Epithelial cell of esophagus (primary cell): Measurements from ENCODE around the gene ADAMTSL3.

Experiments
- DNase-seq: peaks from one replicate; pipeline ENCODE4 v3.0.0; 2010; ENCODE audit warnings: low read depth
- H3K4me3 ChIP-seq: 2 replicates; pipeline ENCODE4 v1.5.1; 2011; ENCODE audit warnings: mild to moderate bottlenecking, low read length, control low read depth
- CTCF ChIP-seq: IDR thresholded peaks from 2 replicates; pipeline ENCODE4 v1.5.1; 2011; ENCODE audit warnings: low read depth, mild to moderate bottlenecking, low read length, control low read depth, inconsistent platforms; ENCODE audit not compliant: insufficient read depth; ENCODE audit errors: missing control alignments

Gene ADAMTSL3

GRCh38 chr15:83928878-83929418 lies 275.0 kb downstream of the ADAMTSL3 start:
- no peak for DNase-seq
- no peak overlapping the region for H3K4me3 ChIP-seq
- no peak for TF ChIP-seq CTCF

DNA sequence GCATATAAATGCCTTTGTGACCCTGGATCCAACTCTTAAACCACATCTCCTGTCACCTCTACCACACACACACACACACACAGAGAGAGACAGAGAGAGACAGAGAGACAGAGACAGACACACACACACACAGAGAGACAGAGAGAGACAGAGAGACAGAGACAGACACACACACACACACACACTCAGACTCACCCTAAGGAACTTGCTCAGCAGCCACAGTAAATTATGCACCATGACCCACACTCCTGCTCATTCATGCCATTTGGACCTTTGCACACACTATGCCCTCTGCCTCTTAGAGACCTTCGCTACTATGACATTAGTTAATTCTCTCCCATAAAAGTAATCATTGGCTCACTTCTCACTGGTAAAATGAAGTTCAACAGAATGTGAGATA lies 275.7 kb downstream of the ADAMTSL3 start:
- no peak overlapping the region for H3K4me3 ChIP-seq
- DNase-seq = no peak
- no peak for TF ChIP-seq CTCF

DNA sequence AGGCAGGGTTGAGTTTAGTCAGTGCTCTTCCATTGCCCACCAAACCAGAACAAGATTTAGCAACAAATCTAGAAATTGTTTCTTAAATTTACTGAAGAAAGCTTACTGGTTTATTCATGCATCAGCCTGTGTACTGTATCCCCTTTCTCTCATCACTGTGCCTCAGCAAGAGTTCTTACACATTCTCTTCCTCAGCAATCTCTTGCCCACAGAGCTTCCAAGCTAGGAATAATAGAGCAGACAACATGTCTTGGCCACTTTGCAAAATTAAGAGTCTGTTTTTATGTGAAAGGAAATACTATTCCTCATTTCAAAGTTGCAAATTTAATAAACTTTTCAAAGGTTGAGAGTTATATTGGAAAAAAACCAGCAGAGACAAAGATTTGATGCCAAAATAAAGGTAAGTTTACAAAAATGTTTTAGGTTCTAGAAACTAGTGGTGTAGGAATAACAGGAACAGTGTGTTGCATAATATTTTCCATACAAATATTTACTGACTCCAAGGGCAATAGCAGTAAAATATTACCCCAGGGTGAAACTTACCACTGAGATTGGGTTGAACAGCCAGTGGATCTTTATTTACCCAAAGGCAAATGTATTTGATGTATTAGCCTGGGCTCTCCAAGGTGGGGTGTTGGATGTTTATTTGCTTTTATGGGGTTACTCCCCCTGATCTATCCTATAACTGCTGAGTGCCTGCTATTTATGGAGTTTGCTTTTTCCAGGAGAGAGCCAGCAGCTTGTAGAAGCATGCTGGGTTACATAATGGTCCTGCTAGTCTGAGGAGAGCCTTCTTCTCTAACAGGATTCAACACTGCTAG lies 276.7 kb downstream of the ADAMTSL3 start:
- TF ChIP-seq CTCF = no peak
- H3K4me3 ChIP-seq = no peak overlapping the region
- peak; percentile 40 for DNase-seq

- TF ChIP-seq CTCF = no peak
- DNase-seq = no peak
- H3K4me3 ChIP-seq = no peak overlapping the region
Observed at GRCh38 chr15:83935774-83936173, 281.9 kb downstream of the ADAMTSL3 start.

DNA sequence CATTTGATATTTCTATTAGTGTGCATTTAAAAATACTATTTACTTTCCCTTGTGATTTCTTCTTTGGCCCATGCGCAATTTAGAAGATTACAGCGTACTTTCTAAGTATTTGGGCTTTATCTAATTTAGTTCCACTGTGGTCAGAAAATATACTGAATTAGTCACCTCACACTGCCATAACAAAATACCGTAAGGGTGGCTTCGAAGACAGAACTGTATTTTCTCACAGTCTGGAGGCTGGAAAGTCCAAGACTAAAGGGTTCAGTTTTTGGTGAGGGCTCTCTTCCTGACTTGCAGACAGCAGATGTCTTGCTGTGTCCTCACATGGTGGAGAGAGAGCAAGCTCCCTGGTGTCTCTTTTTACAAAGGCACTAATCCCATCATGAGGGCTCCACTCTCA lies 286.2 kb downstream of the ADAMTSL3 start:
- no peak overlapping the region for H3K4me3 ChIP-seq
- DNase-seq = no peak
- TF ChIP-seq CTCF = no peak

DNA sequence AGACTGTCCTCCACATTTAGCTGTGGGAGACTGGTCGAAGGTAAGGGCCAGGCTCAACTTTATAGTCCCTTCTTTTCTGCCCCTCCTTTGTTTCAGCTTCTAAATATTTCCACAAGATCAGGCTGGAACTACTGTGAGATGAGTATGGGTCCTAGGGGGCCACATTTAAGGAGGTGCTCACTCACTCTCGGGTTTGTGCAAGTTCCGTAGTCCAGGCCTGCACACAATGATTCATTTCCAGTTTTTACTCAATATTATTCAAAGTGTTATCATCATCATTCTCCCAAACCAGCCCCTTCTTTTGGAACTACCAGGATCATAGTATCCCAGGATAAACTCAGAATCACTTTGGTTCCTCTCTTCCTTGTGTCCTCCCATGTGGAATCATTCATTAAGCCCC lies 289.1 kb downstream of the ADAMTSL3 start:
- TF ChIP-seq CTCF = no peak
- DNase-seq = peak; percentile 62
- H3K4me3 ChIP-seq = no peak overlapping the region
